Activated CD8-positive, alpha-beta memory T cell treated with anti-CD3 and anti-CD28 coated beads for 24 hours (primary cell): ENCODE measurements around the gene MEIS1.
"Not testable (repeated sequence)": the region's sequence is repeated elsewhere in the genome, so short reads cannot be mapped to it uniquely, and the experiment has no call there.

Source experiments
- DNase-seq: peaks from one replicate; pipeline ENCODE4 v3.0.0-alpha.2; 2020

Gene MEIS1

GRCh38 chr2:66477135-66477842 is 42.4 kb downstream of the MEIS1 start:
- DNase-seq = no peak

- no peak for DNase-seq
Measured at GRCh38 chr2:66478299-66478698, 43.4 kb downstream of the MEIS1 start.

- DNase-seq = no peak
Measured at GRCh38 chr2:66478731-66479316, 43.9 kb downstream of the MEIS1 start.

GRCh38 chr2:66481100-66481549 is 46.2 kb downstream of the MEIS1 start:
- no peak for DNase-seq

- not testable (repeated sequence) for DNase-seq
Measured at GRCh38 chr2:66485252-66485651, 50.3 kb downstream of the MEIS1 start.

GRCh38 chr2:66488946-66489345 is 54.0 kb downstream of the MEIS1 start:
- DNase-seq = no peak

GRCh38 chr2:66489436-66489835 is 54.5 kb downstream of the MEIS1 start:
- no peak for DNase-seq

- no peak for DNase-seq
Measured at GRCh38 chr2:66490588-66491001, 55.7 kb downstream of the MEIS1 start.

- no peak for DNase-seq
Measured at GRCh38 chr2:66494708-66495107, 59.8 kb downstream of the MEIS1 start.

- no peak for DNase-seq
Measured at GRCh38 chr2:66495788-66496640, 61.1 kb downstream of the MEIS1 start.

GRCh38 chr2:66496670-66497420 is 61.9 kb downstream of the MEIS1 start:
- no peak for DNase-seq

GRCh38 chr2:66497431-66498288 is 62.7 kb downstream of the MEIS1 start:
- no peak for DNase-seq

- no peak for DNase-seq
Measured at GRCh38 chr2:66498289-66498975, 63.5 kb downstream of the MEIS1 start.

- DNase-seq = no peak
Measured at GRCh38 chr2:66501267-66501666, 66.3 kb downstream of the MEIS1 start.

- no peak for DNase-seq
Measured at GRCh38 chr2:66506265-66506664, 71.3 kb downstream of the MEIS1 start.

GRCh38 chr2:66507673-66508201 is 72.8 kb downstream of the MEIS1 start:
- no peak for DNase-seq

GRCh38 chr2:66508484-66509071 is 73.7 kb downstream of the MEIS1 start:
- no peak for DNase-seq

- no peak for DNase-seq
Measured at GRCh38 chr2:66509326-66509811, 74.4 kb downstream of the MEIS1 start.

GRCh38 chr2:66512626-66513025 is 77.7 kb downstream of the MEIS1 start:
- no peak for DNase-seq

GRCh38 chr2:66515743-66516142 is 80.8 kb downstream of the MEIS1 start:
- DNase-seq = no peak

- no peak for DNase-seq
Measured at GRCh38 chr2:66516499-66516898, 81.6 kb downstream of the MEIS1 start.
